ENCODE measurements around the gene LAPTM5. TPM values are rescaled to one million over a fixed set of nuclear protein-coding genes. Genes with fewer than 3 reads are reported as not detected.

LAPTM5 gene
- total and polyA plus RNA-seq, 2 donors (not counting 3 experiments of a cell fraction or from before 2014, with no cell fraction given) = 83.4 to 95.2 TPM

GRCh38 chr1:30742300-30742962 lies 15.1 kb downstream of the LAPTM5 start:
- Histone ChIP-seq H3K4me3 (replicated peaks in 1 of 3; ENCODE audit: insufficient read depth in 1 of 3, low read depth in 1 of 3, low read length in 3 of 3) (no peak overlapping the region), H3K9me3 (replicated peaks; ENCODE audit: control insufficient read depth, insufficient read depth, low read length) (no peaks in the 10 kb centered on the region), H3K79me2 (ENCODE audit: control insufficient read depth, insufficient read depth, low read length) (no peaks in the 10 kb centered on the region), H3K27me3 (ENCODE audit: control insufficient read depth in 2 of 2, insufficient read depth in 2 of 2, low read length in 2 of 2) (no peaks in the 10 kb centered on the region), H3K36me3 (ENCODE audit: control insufficient read depth in 2 of 2, extremely low read depth in 1 of 2, insufficient read depth in 2 of 2, low read length in 2 of 2) (peaks cover 0 to 2% of the 10 kb centered on the region in 2 experiments), H2AFZ (ENCODE audit: low read depth, low read length) (no peak overlapping the region), H3K4me2 (ENCODE audit: insufficient read depth, low read length) (no peak overlapping the region), H3K9ac (replicated peaks; ENCODE audit: extremely low read depth, insufficient read depth, low read length) (no peak overlapping the region), H3K27ac (ENCODE audit: insufficient read depth, low read depth, low read length) (no peak overlapping the region), H3K4me1 (ENCODE audit: control insufficient read depth, extremely low read depth, insufficient read depth, low read length) (peaks cover 16% of the 10 kb centered on the region), H3K9me1 (replicated peaks; ENCODE audit: control insufficient read depth, extremely low read depth, insufficient read depth, low read length) (no peaks in the 10 kb centered on the region), H4K20me1 (replicated peaks; ENCODE audit: control insufficient read depth, extremely low read depth, insufficient read depth, low read length) (no peaks in the 10 kb centered on the region)
- intact Hi-C loops (cut with micrococcal nuclease) (no loop called here), dilution Hi-C loops (cut with MboI; ENCODE audit: extremely low pct_ligation_motif_present, low sequenced_read_pairs) (no loop called here)
- POLR2A ChIA-PET = no interaction called here
- no peak for TF ChIP-seq GATA2 (IDR thresholded peaks at IDR 0.05; ENCODE audit: insufficient read depth, insufficient read length, low read depth, low read length)
- no peak for TF ChIP-seq FOS (IDR thresholded peaks at IDR 0.05; ENCODE audit: borderline replicate concordance, insufficient read depth, low read length)
- TF ChIP-seq MYC (IDR thresholded peaks at IDR 0.05; ENCODE audit: low read depth, low read length) = no peak
- TF ChIP-seq MAX (IDR thresholded peaks at IDR 0.05; ENCODE audit: insufficient read depth, insufficient read length) = no peak
- TF ChIP-seq JUN (IDR thresholded peaks at IDR 0.05; ENCODE audit: borderline replicate concordance, insufficient read depth, insufficient read length, low read depth) = no peak
- no peak for TF ChIP-seq CTCF (IDR thresholded peaks at IDR 0.05; ENCODE audit: extremely low read depth in 1 of 2, insufficient read depth in 1 of 2, low read depth in 1 of 2, low read length in 2 of 2)
- CTCF ChIA-PET = interaction anchor here (2.2 to 2.3 kb wide), 3 partner anchors 15 to 37 kb away, joined by 10 to 12 read pairs (median 12); partner anchors contain the start of gene LAPTM5
- FAIRE-seq (no peak), DNase-seq (ENCODE audit: low read depth, low spot score) (no peak)
- no TSS peak for BruUV-seq (replicated peaks)
